ENCODE measurements around the gene GPI. TPM values are rescaled to one million over a fixed set of nuclear protein-coding genes. Genes with fewer than 3 reads are reported as not detected.
"Not testable (repeated sequence)": the region's sequence is repeated elsewhere in the genome, so short reads cannot be mapped to it uniquely, and the experiment has no call there.

GPI gene
- total RNA-seq, 4 donors from 2014 or later: 99.9 to 336 (median 265) TPM

GRCh38 chr19:34391813-34392212 is 26.8 kb downstream of the GPI start:
- Histone ChIP-seq H3K4me3 (no peak overlapping the region), H3K36me3 (peaks cover 21 to 100% (median 54%) of the 10 kb centered on the region in 3 donors), H3K9me3 (no peaks in the 10 kb centered on the region), H3K4me1 (no peaks in the 10 kb centered on the region), H3K27ac (no peak overlapping the region), H3K27me3 (no peaks in the 10 kb centered on the region)
- intact Hi-C loops (cut with DNase I): no loop called here
- DNase-seq: no peak
- no peak for TF ChIP-seq POLR2A (IDR thresholded peaks at IDR 0.05)
- TF ChIP-seq, protein P1, sequence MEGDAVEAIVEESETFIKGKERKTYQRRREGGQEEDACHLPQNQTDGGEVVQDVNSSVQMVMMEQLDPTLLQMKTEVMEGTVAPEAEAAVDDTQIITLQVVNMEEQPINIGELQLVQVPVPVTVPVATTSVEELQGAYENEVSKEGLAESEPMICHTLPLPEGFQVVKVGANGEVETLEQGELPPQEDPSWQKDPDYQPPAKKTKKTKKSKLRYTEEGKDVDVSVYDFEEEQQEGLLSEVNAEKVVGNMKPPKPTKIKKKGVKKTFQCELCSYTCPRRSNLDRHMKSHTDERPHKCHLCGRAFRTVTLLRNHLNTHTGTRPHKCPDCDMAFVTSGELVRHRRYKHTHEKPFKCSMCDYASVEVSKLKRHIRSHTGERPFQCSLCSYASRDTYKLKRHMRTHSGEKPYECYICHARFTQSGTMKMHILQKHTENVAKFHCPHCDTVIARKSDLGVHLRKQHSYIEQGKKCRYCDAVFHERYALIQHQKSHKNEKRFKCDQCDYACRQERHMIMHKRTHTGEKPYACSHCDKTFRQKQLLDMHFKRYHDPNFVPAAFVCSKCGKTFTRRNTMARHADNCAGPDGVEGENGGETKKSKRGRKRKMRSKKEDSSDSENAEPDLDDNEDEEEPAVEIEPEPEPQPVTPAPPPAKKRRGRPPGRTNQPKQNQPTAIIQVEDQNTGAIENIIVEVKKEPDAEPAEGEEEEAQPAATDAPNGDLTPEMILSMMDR (IDR thresholded peaks at IDR 0.05): no peak

DNA sequence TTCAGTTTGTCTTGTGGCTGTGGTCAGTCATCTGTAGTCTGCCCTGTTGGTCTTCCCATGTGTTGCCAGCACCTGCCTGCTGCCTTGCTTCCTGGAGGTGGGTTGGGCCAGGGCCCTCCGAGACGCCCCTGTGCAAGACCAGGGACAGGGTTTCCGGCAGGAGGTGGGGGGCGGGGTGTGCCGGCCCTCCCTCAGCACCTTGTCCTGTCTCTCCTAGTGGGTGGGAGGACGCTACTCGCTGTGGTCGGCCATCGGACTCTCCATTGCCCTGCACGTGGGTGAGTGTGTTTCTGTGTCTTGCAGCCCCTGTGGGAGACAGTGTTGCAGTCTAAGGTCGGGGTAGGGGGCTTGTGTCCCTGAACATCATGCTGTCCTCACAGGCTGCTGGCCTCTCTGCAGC is 28.0 kb downstream of the GPI start:
- Histone ChIP-seq H3K27me3 (no peaks in the 10 kb centered on the region), H3K9me3 (no peaks in the 10 kb centered on the region), H3K4me1 (no peaks in the 10 kb centered on the region), H3K27ac (no peak overlapping the region), H3K36me3 (peaks cover 25 to 100% (median 56%) of the 10 kb centered on the region in 3 donors), H3K4me3 (no peak overlapping the region)
- WGBS, 2 donors: 89% methylated on average over 3 of the region's 11 CpGs; no CpG with 5 or more reads in 1 of the 2 donors
- DNase-seq: no peak
- no peak for TF ChIP-seq POLR2A (IDR thresholded peaks at IDR 0.05)
- TF ChIP-seq, protein P1 (IDR thresholded peaks at IDR 0.05): no peak
- intact Hi-C loops (cut with DNase I): no loop called here

DNA sequence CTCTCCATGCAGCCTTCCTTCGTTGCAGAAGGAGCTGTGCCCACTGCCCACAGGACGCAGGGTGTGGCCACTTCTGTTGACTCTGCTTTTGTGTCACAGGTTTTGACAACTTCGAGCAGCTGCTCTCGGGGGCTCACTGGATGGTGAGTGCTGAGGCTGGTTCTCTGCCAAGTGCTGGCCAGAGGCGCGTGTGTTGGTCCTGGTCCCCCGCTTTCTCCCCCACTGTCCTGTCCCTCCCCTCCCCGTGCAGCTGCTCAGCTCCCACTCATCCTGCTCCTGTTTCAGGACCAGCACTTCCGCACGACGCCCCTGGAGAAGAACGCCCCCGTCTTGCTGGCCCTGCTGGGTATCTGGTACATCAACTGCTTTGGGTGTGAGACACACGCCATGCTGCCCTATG is 28.6 kb downstream of the GPI start:
- WGBS, 2 donors: 79 to 90% methylated on average over 2 to 10 of the region's 14 CpGs
- Histone ChIP-seq H3K9me3 (no peaks in the 10 kb centered on the region), H3K4me1 (no peaks in the 10 kb centered on the region), H3K27me3 (no peaks in the 10 kb centered on the region), H3K36me3 (peaks cover 25 to 100% (median 56%) of the 10 kb centered on the region in 3 donors), H3K27ac (no peak overlapping the region), H3K4me3 (no peak overlapping the region)
- intact Hi-C loops (cut with DNase I): no loop called here
- DNase-seq: no peak
- no peak for TF ChIP-seq POLR2A (IDR thresholded peaks at IDR 0.05)
- TF ChIP-seq, protein P1 (IDR thresholded peaks at IDR 0.05): no peak

DNA sequence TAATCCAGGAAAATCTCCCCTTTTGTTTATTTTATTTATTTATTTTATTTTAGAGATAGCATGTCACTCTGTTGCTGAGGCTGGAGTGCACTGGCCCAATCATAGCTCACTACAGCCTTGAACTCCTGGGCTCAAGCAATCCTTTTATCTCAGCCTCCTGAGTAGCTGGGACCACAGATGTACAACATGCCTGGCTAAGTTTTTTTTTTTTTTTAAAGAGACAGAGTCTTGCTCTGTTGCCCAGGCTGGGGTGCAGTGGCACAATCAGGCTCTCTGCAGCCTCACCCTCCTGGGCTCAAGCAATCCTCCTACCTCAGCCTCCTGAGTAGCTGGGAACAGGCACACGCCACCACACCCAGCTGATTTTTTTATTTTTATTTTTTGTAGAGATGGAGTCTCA is 32.9 kb downstream of the GPI start:
- peaks cover 34 to 90% (median 58%) of the 10 kb centered on the region in 3 donors for H3K36me3 ChIP-seq
- no peak overlapping the region for H3K27ac ChIP-seq
- TF ChIP-seq POLR2A (IDR thresholded peaks at IDR 0.05): no peak
- TF ChIP-seq, protein P1 (IDR thresholded peaks at IDR 0.05): no peak
- intact Hi-C loops (cut with DNase I): no loop called here
- peaks cover 0 to 9% (median 0%) of the 10 kb centered on the region in 3 donors for H3K4me1 ChIP-seq
- no peak overlapping the region for H3K4me3 ChIP-seq
- 94 to 100% methylated on average over 1 of the region's 1 CpG for WGBS, 2 donors
- no peaks in the 10 kb centered on the region for H3K27me3 ChIP-seq
- no peaks in the 10 kb centered on the region for H3K9me3 ChIP-seq
- DNase-seq: no peak

- no peaks in the 10 kb centered on the region for H3K9me3 ChIP-seq
- DNase-seq: no peak
- no peak overlapping the region for H3K4me3 ChIP-seq
- H3K27me3 ChIP-seq: no peaks in the 10 kb centered on the region
- H3K4me1 ChIP-seq: peaks cover 0 to 20% (median 3%) of the 10 kb centered on the region in 3 donors
- WGBS, 2 donors: 83 to 85% methylated on average over 9 of the region's 9 CpGs
- intact Hi-C loops (cut with DNase I): no loop called here
- no peak overlapping the region for H3K27ac ChIP-seq
- TF ChIP-seq, protein P1 (IDR thresholded peaks at IDR 0.05): no peak
- no peak for TF ChIP-seq POLR2A (IDR thresholded peaks at IDR 0.05)
- H3K36me3 ChIP-seq: peaks cover 28 to 70% (median 44%) of the 10 kb centered on the region in 3 donors
Observed at GRCh38 chr19:34399886-34400285, 34.9 kb downstream of the GPI start.

DNA sequence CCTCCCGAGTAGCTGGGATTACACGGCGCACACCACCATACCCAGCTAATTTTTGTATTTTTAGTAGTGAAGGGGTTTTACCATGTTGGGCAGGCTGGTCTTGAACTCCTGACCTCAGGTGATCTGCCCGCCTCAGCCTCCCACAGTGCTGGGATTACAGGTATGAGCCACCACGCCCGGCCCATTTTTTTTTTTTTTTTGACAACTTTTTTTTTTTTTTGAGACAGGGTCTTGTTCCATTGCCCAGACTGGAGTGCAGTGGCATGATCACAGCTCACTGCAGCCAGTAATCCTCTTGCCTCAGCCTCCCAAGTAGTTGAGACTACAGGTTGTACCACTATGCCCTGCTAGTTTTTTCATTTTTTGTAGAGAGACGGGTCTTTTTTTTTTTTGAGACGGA is 35.8 kb downstream of the GPI start:
- H3K27me3 ChIP-seq; H3K4me3 ChIP-seq; intact Hi-C loops (cut with DNase I); H3K27ac ChIP-seq; DNase-seq; H3K9me3 ChIP-seq: not testable (repeated sequence)
- 95 to 97% methylated on average over 6 to 7 of the region's 8 CpGs for WGBS, 2 donors
- Histone ChIP-seq H3K36me3 (peaks cover 28 to 60% (median 38%) of the 10 kb centered on the region in 3 donors), H3K4me1 (peaks cover 0 to 29% (median 6%) of the 10 kb centered on the region in 3 donors)

Measured in esophagus squamous epithelium (tissue), 5 donors.